KG1 (cell line): Measurements from ENCODE around the gene ETV6.
"Not testable (repeated sequence)": the region's sequence is repeated elsewhere in the genome, so short reads cannot be mapped to it uniquely, and the experiment has no call there.

ENCODE experiments used
- DNase-seq: peaks from one replicate; lab custom pipeline; 2025; lab: John Stamatoyannopoulos, UW

ETV6 gene

DNA sequence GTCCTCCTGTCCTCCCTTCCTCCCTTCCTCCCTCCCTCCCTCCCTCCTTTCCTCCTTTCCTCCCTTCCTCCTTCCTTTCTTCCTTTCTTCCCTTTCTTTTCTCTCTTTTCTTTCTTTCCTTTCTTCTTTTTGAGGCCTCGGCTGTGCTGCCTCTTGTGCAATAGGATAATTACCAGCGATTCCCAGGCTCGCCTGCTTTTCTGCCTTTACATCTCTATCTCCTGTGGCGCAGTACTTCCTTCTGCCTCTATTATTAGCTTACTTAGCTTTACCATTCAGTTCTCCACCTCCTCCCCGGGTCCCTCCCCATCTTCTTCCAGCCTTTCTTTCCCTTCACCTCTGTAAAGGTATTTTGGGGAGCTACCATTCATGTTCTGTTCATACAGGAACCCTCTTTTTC is 19.9 kb downstream of the ETV6 start:
- DNase-seq = no peak

DNA sequence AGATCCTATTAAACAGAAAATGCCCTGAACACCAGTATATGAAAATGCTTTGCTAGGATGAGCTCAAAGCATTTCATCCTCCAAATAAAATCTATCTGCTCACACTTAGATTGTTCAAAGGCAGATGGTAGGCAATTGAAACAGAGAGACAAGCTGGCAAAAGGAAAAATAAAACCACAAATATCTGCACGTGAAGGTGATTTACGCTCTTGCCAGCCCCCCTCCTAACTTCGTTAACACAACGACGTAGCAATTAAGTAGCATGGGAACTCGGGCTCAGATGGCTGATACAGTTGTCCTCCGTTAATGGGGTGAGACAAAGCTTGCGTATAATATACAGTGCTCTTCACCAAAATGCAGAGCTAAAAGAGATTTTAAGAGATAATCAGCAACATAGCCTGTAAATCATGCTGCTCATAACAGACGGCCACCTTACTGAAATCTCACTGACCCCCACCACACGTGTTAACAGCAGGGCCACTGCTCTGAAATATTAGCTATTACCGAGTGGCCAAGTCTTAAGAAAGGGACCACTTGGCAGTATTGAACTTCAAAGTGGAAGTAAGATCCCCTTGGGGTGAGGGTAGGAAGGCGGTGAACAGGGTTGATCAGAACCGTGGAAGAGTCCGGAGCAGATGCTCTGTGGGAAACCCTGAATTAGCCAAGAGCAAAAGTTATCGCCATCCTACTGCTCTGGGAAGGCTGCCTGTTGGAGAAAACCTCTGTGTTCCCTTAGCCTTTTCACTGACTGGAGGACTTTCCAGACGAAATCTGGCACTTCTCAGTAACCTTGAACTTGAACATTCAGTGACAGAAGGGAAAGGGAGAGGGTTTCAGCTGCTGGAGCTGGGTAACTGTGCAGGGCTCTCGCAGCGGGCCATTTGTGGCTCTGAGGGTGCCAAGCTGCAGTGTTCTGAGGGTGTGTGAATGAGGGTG is 23.1 kb downstream of the ETV6 start:
- DNase-seq = no peak

DNA sequence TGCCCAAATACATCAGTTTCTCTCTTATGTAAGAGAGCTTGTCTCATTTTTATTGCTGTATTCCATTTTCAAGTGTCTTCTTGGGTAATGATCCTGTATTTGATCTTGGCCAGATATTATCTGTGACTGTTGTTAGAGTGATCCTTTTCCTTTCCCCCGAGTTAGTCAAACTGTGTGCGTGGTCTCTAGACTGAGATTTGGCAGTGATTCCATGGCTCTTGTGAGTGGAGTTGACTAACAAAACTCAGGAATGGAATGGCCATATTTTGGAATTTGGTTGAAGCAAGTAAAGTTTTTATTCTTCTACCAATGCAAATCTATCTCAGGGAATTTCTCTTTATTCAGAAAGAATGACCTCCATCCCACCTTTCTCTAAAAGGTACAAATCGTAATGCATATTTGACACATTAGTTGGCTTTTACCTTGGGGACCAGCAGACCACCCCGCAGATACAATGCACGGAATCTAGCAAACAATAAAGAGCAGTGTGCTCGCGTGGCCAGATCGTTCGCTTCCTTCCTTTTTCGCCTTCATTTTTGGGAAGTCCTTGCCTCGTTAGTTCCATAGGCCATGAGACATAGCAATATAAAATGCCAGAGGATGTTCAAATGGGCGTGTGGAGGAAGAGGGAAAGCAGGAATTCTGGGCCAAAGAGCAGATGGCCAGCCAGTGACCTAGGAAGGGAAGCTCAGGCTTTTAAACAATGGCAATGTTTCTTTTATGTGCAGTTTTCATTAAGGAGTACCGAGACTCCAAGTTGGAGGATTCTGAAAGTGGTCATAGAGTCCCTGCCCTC is 24.4 kb downstream of the ETV6 start:
- no peak for DNase-seq

DNA sequence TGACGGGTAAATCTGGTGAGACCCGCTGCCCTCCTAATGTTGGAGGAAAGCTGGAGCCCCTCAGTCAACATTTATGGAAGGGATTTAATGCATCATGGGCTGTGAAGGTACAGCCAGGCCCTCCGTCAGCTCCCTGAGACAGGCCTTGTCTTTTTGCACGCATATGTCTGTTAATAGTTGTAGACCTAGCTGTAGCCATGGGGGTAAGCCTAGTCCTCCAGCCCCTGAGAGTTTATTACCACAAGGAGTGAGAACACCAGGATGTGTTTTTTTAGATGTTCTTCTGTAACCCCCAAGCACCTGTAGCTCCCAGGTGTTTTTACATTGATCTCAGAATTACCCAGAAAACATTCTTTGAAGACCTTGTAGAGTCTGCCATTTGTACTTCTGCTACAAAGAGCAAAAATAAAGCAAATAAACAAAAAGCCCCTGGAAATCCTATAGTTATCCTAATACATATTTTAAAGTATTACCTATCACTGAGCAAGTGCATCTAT is 25.5 kb downstream of the ETV6 start:
- no peak for DNase-seq

DNA sequence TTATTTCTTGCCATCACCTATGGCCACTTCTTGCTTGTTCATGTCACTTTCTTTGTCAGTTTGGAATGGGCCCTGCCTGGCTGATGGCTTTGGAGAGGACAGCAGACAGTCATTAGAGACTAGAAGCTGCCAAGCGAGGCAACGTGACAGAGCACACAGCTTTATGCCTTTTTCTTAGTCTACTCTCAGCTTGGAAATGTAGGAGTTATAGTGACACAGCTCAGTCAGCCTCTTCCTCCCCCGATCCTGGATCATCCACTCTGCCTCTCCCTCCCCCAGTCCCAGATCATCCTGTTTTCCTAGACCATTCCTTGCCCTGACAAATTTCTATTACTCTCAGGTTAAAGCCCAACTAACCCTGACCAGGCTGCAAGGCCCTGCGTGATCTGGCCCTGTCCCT is 26.6 kb downstream of the ETV6 start:
- no peak for DNase-seq

DNA sequence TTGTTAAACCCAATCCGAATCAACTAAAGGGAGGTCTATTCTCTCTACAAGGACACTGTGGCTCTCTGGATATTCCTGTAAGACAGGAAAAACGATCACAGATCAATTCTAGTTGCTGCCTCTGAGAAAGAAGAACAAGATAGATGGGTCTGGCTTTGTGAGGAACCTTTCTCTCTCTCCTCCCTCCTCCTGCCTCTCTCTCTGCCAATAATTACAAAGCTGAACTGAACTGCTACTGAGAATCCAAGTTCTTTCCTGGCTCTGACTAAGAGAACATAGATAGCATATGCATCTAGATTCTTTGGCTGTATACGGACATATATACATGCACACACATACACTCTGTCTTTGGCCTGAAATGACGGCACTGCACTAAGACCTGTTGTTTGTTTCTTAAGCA is 27.6 kb downstream of the ETV6 start:
- no peak for DNase-seq

DNA sequence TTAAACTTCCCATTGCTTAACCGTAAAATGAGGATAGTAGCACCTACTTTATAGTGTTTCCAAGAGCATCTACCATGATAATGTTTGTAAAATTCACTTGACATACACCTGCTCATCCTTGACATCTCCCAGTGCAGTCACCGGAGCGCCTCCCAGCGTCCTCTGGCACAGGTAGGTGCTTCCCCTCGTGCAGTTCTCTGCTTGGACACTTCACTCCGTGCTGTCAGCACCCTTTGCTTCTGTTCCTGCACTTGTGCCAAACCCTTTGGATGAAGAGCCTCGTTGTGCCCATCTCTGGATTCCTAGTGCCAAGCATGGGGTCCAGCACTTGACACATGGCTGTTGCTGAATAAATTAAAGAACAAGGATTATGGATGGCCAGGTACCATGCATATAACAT is 28.3 kb downstream of the ETV6 start:
- no peak for DNase-seq

DNA sequence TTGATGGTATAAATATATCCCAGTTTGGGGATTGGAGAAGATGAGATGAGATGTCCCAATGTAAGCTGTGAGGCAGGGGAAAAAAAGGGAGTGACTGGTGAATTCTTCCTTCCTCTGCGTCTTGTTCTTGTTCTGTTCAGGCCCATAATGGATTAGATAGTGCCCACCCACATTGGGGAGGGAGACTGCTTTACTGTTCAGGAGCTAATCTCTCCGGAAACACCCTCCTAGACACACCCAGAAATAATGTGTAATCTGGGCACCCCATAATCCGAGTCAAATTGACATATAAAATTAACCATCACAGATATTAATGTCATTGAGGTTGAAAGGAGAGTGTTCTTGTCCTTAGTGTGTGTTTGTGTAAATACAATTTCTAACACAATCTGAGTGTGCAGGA is 29.3 kb downstream of the ETV6 start:
- no peak for DNase-seq

DNA sequence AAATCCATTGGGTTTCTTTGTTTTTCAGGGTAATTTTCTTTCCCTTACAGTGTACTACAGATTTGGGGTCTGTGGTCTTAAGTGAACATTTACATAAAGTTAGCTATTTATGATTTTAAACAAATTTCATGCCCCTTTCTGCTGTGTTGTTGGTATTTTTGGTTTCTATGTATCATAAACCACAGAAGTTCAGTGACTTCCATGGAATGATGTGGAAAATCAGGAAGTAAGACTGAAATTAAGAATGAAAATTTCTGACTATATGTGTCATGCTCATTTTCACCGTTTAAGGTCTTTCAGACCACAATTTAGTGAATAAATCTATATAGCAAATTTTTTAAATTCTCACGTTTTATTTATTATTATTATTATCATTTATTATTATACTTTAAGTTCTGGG is 31.7 kb downstream of the ETV6 start:
- DNase-seq = no peak

DNA sequence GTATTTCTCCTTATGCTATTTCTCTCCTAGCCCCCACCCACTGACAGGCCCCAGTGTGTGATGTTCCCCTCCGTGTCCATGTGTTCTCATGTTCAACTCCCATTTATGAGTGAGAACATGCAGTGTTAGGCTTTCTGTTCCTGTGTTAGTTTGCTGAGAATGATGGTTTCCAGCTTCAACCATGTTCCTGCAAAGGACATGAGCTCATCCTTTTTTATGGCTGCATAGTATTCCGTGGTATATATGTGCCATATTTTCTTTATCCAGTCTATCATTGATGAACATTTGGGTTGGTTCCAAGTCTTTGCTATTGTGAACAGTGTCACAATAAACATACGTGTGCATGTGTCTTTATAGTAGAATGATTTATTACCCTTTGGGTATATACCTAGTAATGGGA is 32.2 kb downstream of the ETV6 start:
- DNase-seq = not testable (repeated sequence)

DNA sequence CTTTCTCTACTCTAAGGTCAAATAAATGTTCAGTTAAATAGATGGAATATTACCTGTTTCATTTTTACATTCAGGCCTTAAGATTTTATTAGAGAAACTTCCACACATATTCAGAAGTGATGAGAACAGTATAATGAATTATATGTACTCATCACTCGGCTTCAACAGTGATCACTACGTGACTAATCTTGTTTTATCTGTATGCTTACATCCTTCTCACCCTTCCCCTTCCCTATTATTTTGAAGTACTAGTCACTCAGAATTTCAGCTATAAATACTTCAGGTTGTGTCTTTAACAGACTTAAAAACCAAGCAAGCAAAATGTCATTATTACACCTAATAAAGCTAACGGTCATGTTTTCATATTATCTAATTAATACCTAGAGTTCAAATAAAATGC is 34.9 kb downstream of the ETV6 start:
- no peak for DNase-seq

DNA sequence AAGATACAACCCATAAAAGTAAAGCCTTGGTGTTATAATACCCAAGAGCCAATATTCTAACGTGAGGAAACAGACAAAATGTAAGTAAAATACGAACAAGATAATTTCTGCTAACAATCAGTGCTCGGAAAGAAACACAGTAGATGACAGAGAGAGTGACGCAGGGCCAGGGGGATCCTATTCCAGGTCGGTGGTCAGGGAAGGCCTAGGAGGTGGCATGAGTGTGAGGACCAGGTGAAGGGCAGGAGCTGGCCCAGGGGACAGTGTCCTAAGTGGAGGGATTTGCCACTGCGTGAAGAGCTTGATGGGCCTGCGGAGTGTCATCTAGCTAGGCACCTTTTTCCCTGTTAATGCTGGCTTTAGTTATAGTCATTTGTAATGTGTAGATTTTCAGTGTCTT is 35.3 kb downstream of the ETV6 start:
- DNase-seq = no peak

DNA sequence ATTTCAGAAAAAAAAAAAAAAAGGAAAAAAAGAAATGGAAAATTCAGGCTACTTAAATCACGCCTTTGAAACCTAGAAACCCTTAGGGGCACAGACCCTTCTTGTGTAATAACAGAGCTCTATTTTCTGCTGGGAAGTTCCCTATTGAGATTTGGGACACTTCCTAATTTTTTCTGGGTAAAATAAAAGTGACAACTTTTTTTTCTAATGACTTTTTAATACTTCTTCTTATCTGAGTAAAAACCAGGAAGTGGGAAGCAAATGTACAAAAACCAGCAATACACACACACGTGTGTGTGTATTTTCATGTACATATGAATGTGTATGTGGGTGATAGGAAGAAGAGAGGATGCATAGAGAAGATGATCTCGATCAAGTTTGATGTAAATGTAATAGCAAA is 35.8 kb downstream of the ETV6 start:
- DNase-seq = no peak

DNA sequence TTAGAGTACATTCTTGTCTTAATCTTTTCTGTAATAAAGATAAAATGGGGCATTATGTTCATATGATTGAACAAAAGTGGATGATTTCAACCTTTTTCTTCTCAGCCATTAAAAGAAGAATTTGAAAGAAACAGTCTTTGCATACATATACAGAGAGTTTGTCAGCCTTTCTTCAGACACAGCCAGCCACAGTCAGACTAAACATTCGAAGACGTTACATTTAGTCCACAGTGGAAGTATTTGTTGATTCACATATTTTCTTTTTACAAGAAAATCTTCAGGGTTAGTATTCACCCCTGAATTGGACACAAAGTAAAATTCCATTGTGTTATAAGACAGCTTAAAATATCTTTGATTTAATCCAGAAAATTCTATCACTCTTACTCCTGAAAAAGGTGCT is 36.2 kb downstream of the ETV6 start:
- DNase-seq = no peak

DNA sequence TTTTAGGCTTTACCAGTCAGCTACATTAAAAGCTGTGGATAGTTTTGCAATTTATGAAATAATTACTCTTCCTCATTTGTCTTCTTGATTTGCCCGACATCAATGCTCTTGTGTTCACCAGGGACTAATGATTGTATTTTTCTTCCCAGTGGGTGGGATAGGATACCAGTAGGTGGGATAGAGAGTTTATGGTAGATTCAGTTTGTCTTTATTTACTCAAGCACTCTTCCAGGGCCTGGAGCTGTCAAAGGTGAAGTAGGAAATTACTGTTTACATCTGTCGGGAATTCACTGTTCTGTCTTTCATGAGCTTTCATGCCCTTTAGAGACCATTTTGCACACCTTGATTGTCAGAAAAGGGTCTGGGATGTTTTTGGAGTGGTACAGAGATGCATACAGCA is 36.6 kb downstream of the ETV6 start:
- DNase-seq = no peak

DNA sequence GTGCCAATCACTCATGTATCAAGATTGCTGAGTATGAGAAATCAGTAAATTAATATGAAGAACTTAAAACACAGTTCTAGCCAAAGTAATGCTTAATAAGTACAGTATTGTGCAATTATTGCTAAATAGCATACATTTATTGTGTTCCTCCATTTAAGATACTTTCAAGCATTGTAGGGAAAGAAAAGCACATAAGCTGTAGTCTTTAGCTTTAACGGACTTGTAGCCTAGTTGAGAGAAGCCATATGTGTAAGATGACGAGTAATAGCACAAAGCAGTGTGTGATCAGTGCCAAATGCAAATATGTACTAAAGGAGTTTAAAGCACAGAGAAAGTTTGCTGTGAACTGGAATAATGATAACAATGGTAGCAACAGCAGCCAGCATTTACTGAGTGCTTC is 38.1 kb downstream of the ETV6 start:
- no peak for DNase-seq

DNA sequence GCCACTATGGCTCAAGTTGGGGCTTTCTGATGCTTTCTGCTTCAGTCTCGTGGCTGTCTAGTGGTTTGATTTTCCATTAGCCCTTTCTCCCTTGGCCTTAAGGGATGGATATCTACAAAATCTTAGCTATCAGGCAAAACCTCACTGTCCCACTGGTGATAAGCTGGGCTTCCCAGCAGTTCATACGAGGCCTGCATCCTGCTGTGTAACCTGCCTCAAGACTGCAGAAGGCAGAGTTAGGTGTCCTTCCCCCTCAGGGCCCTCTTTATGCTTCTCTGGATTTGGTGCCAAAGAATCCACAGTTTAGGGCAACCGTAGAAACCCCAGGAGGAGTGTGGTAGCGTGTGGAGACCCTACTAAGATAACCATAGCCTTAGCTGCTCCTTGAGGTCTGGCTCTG is 38.9 kb downstream of the ETV6 start:
- DNase-seq = no peak

DNA sequence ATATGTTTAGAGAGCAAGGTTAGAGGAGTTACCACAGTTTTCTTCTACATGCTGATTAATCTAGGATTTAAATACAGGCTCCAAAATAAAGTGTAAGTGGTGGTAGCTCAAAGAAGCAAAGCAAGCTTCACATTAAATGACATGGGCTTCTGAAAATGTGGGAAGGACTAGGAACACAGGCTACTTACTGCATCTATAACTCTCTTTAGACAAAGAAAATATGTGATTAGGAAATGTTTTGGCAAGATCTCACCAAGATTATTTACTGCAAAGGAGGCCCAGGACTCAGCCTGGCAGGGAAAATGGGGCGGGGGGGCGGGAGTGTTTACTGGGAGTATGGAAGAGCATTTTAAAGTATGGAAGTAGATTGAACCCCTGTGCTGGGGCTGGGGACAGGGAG is 39.4 kb downstream of the ETV6 start:
- DNase-seq = no peak

DNA sequence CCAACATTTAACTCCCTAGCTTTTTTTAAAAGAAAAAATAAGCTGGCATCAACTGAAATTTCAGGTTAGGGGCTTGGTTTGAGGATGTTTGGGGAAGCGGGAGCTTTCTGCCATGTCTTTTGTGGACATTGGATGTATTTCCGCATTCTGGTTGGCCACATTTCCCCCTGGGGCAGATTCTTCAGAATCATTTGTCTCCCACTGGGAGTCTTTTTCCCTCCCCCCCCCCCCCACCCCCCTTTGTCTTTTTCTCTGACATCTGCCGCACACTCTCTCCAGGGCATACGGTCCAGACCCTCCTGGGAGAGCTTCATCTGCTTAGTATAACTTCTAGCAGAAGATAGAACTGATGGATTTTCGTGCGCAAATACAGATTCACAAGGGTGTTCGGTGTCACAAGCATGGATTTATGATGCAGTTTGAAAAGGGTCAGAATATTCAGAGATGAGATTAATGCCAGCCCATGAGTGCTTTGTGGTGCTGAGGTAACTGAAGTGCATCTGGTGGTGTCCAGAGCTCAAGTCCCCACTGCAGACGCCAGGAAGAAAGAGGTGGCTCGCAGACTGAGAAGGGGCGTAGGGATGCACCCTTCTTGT is 40.2 kb downstream of the ETV6 start:
- no peak for DNase-seq

DNA sequence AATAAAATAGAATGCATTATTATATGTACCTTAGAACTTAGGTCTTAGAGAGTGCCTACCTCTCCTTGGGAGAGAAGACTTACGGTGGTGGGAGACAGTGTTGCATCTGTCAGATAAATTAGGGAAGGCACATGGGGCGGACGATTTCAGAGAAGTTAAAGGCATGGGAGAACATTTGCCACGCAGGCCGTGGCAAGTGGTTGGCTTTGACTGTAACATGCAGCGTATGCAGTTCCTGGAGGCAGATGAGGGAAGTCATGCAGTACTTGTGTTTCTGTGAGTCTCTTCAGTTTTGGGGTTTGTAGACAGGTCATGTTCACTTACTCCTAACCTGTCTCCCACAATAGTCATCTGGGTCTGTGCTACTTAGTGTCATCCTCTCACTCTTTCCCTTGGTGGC is 43.6 kb downstream of the ETV6 start:
- no peak for DNase-seq

DNA sequence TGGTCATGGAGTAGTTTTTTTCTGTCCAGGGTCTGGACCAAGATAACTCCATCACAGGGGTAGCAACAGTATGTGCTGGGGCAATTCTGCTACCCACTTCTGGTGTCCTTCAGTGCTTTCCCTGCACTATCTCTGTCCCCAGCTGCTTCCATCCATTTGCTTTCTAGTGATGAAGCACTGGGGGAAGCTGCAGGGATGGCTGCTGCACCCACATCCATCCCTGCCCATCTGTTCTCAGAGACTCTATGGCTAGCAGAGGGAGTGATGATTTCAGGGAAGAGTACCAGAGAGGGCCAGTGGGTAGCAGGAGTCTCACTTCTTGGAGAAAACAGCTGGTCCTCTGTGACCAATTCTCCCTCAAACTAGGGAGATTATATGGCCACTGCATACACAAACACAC is 44.1 kb downstream of the ETV6 start:
- DNase-seq = no peak

DNA sequence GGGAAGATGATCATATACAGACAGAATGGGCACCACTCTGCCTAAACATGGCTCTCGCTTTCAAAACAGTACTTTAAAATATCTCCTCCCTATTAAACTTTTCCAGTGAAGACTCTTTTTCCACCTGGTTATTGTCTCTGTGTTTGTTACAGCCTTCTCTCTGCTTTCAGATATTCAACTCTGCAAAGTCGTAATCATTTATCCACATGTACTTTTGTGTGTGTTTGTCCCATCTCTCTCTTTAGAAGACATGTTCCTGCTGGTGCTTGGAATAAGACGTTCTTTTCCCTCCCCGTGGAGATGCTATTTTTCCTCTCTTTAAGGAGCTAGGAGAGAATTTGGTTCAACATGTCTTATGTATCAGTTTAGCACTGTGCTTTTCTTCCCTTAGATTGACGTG is 45.1 kb downstream of the ETV6 start:
- no peak for DNase-seq

DNA sequence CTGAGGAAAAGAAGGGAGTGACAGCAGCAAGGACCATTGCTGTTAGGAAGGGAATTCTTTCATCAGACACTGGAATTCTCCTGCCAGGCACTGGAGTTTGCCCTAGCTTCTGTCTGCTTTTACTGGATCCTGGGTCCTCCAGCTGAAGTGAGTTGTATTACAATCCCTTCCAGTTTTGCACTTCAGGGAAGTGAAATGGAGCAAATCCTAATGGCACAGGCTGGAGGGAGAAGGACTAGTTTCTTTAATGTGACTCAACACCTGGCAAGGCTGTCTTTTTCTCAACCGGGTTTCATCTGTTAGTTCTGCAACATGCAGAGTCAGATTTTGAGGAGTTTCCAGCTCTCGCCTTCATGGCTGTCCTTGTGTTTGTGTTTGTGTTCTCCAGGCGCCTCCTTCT is 45.8 kb downstream of the ETV6 start:
- no peak for DNase-seq
